ENCODE data around the gene NPHP4. TPM values are rescaled to one million over a fixed set of nuclear protein-coding genes. Genes with fewer than 3 reads are reported as not detected.

Gene NPHP4
- total RNA-seq, 1 donor, result 8.0 TPM

- Histone ChIP-seq H3K36me3 (ENCODE audit: insufficient read depth, low read length) (no peaks in the 10 kb centered on the region), H2AFZ (ENCODE audit: low read length) (no peak overlapping the region), H3K4me3 (ENCODE audit: insufficient read depth, low read length) (no peak overlapping the region), H3K27me3 (ENCODE audit: insufficient read depth, low read length) (no peaks in the 10 kb centered on the region), H3K27ac (ENCODE audit: low read depth, low read length) (no peak overlapping the region), H3K4me2 (ENCODE audit: insufficient read depth, low read length) (no peak overlapping the region), H4K20me1 (ENCODE audit: insufficient read depth, low read length) (no peaks in the 10 kb centered on the region), H3K9me3 (ENCODE audit: low read depth, low read length) (no peaks in the 10 kb centered on the region), H3K79me2 (ENCODE audit: insufficient read depth, low read length) (no peaks in the 10 kb centered on the region), H3K4me1 (ENCODE audit: insufficient read depth, low read length) (no peaks in the 10 kb centered on the region)
- DNase-seq (ENCODE audit: insufficient read length, low spot score, missing footprints), result no peak
- no peak for TF ChIP-seq CTCF (IDR thresholded peaks at IDR 0.05; ENCODE audit: extremely low read depth, low read depth, low read length)
Observed at GRCh38 chr1:5859766-5860165, 132.5 kb downstream of the NPHP4 start.

GRCh38 chr1:5858844-5859407 is 133.3 kb downstream of the NPHP4 start:
- Histone ChIP-seq H3K4me1 (ENCODE audit: insufficient read depth, low read length) (no peaks in the 10 kb centered on the region), H3K27ac (ENCODE audit: low read depth, low read length) (no peak overlapping the region), H4K20me1 (ENCODE audit: insufficient read depth, low read length) (no peaks in the 10 kb centered on the region), H3K79me2 (ENCODE audit: insufficient read depth, low read length) (no peaks in the 10 kb centered on the region), H3K9me3 (ENCODE audit: low read depth, low read length) (no peaks in the 10 kb centered on the region), H2AFZ (ENCODE audit: low read length) (no peak overlapping the region), H3K4me3 (ENCODE audit: insufficient read depth, low read length) (no peak overlapping the region), H3K4me2 (ENCODE audit: insufficient read depth, low read length) (no peak overlapping the region), H3K27me3 (ENCODE audit: insufficient read depth, low read length) (no peaks in the 10 kb centered on the region), H3K36me3 (ENCODE audit: insufficient read depth, low read length) (no peaks in the 10 kb centered on the region)
- no peak for DNase-seq (ENCODE audit: insufficient read length, low spot score, missing footprints)
- TF ChIP-seq CTCF (IDR thresholded peaks at IDR 0.05; ENCODE audit: extremely low read depth, low read depth, low read length), result no peak

- Histone ChIP-seq H3K4me3 (ENCODE audit: insufficient read depth, low read length) (no peak overlapping the region), H3K79me2 (ENCODE audit: insufficient read depth, low read length) (no peaks in the 10 kb centered on the region), H3K9me3 (ENCODE audit: low read depth, low read length) (no peaks in the 10 kb centered on the region), H3K36me3 (ENCODE audit: insufficient read depth, low read length) (no peaks in the 10 kb centered on the region), H3K27ac (ENCODE audit: low read depth, low read length) (no peak overlapping the region), H3K4me2 (ENCODE audit: insufficient read depth, low read length) (no peak overlapping the region), H3K27me3 (ENCODE audit: insufficient read depth, low read length) (no peaks in the 10 kb centered on the region), H4K20me1 (ENCODE audit: insufficient read depth, low read length) (no peaks in the 10 kb centered on the region), H2AFZ (ENCODE audit: low read length) (no peak overlapping the region), H3K4me1 (ENCODE audit: insufficient read depth, low read length) (no peaks in the 10 kb centered on the region)
- no peak for TF ChIP-seq CTCF (IDR thresholded peaks at IDR 0.05; ENCODE audit: extremely low read depth, low read depth, low read length)
- DNase-seq (ENCODE audit: insufficient read length, low spot score, missing footprints), result no peak
Observed at GRCh38 chr1:5858246-5858645, 134.0 kb downstream of the NPHP4 start.

- no peak for TF ChIP-seq CTCF (IDR thresholded peaks at IDR 0.05; ENCODE audit: extremely low read depth, low read depth, low read length)
- Histone ChIP-seq H3K27me3 (ENCODE audit: insufficient read depth, low read length) (no peaks in the 10 kb centered on the region), H3K9me3 (ENCODE audit: low read depth, low read length) (no peaks in the 10 kb centered on the region), H3K36me3 (ENCODE audit: insufficient read depth, low read length) (no peaks in the 10 kb centered on the region), H3K79me2 (ENCODE audit: insufficient read depth, low read length) (no peaks in the 10 kb centered on the region), H3K4me3 (ENCODE audit: insufficient read depth, low read length) (no peak overlapping the region), H3K27ac (ENCODE audit: low read depth, low read length) (no peak overlapping the region), H3K4me1 (ENCODE audit: insufficient read depth, low read length) (no peaks in the 10 kb centered on the region), H3K4me2 (ENCODE audit: insufficient read depth, low read length) (no peak overlapping the region), H4K20me1 (ENCODE audit: insufficient read depth, low read length) (no peaks in the 10 kb centered on the region), H2AFZ (ENCODE audit: low read length) (no peak overlapping the region)
- DNase-seq (ENCODE audit: insufficient read length, low spot score, missing footprints), result no peak
Observed at GRCh38 chr1:5857508-5858090, 134.6 kb downstream of the NPHP4 start.
